22Rv1 (cell line): Measurements from ENCODE around the gene SFT2D1.

Source experiments
- CTCF ChIP-seq: fragments of 450-650 bp; IDR thresholded peaks from 2 replicates; pipeline ENCODE4 v1.5.1; 2017; ENCODE audit warnings: mild to moderate bottlenecking
- ZFX ChIP-seq: fragments of 450-650 bp; IDR thresholded peaks from 2 replicates; pipeline ENCODE4 v1.6.1; 2017; ENCODE audit warnings: antibody characterized with exemption, borderline replicate concordance

GRCh38 chr6:166277892-166278578, 64.3 kb downstream of the SFT2D1 start:
- TF ChIP-seq CTCF (no peak), ZFX (no peak)
